Tibial nerve (tissue), 4 donors: Measurements from ENCODE around the gene TNN. TPM values are rescaled to one million over a fixed set of nuclear protein-coding genes. Genes with fewer than 3 reads are reported as not detected.

Experiments used
- DNase-seq, 2 donors: peaks; one replicate each; pipeline ENCODE4 v3.0.0-alpha.2; 2019; ENCODE audit warnings: low spot score in 2 of 2
- H3K27ac ChIP-seq, 4 donors: fragments of 200-600 bp; sonication (generic) in 3 of 4; one replicate each; pipeline ENCODE4 v1.5.1; 2017 to 2019; ENCODE audit warnings: mild to moderate bottlenecking in 1 of 4
- H3K27me3 ChIP-seq, 2 donors: fragments of 200-600 bp; sonication (generic) in 1 of 2; one replicate each; pipeline versions ENCODE4 v1.5.1 to v1.6.0; 2017 to 2019
- H3K36me3 ChIP-seq, 3 donors: fragments of 200-600 bp; sonication (generic); one replicate each; pipeline ENCODE4 v1.5.1; 2018 to 2019
- H3K4me1 ChIP-seq, 4 donors: fragments of 200-600 bp; sonication (generic) in 3 of 4; one replicate each; pipeline ENCODE4 v1.5.1; 2017 to 2019
- H3K4me3 ChIP-seq, 4 donors: fragments of 200-600 bp; sonication (generic) in 3 of 4; one replicate each; pipeline ENCODE4 v1.5.1; 2017 to 2019; ENCODE audit warnings: mild to moderate bottlenecking in 1 of 4, moderate library complexity in 1 of 4
- H3K9me3 ChIP-seq, 4 donors: fragments of 200-600 bp; sonication (generic) in 3 of 4; one replicate each; pipeline ENCODE4 v1.5.1; 2017 to 2019
- EP300 ChIP-seq, 2 donors: sonication (generic); formaldehyde crosslinking; IDR thresholded peaks; one replicate each; pipeline ENCODE4 v1.6.1; 2017; ENCODE audit warnings: antibody characterized with exemption in 2 of 2, mild to moderate bottlenecking in 1 of 2
- POLR2A ChIP-seq, 2 donors: fragments of 450-650 bp; IDR thresholded peaks; one replicate each; pipeline ENCODE4 v1.6.1; 2017; ENCODE audit warnings: antibody characterized with exemption in 2 of 2, mild to moderate bottlenecking in 2 of 2, moderate library complexity in 2 of 2
- WGBS, 2 donors: methylation state at CpG; one replicate each; pipeline ENCODE4 v1.1.5; 2018; 5-methylcytosine and 5-hydroxymethylcytosine counted together
- total RNA-seq, 4 donors: library from RNA; depleted of rRNA; stranded (reverse); fragments of >200 nt; gene quantifications; one replicate each; pipeline ENCODE4 v1.1.0, GENCODE V29; 2016
- TF ChIP-seq, protein P1 (sequence below), 5 experiments: fragments of 200-600 bp in 3 of 5; fragments of 450-650 bp in 2 of 5; sonication (generic) in 3 of 5; IDR thresholded peaks; one replicate each; pipeline ENCODE4 v1.5.1; 2016 to 2019; ENCODE audit warnings: antibody characterized with exemption in 5 of 5, mild to moderate bottlenecking in 3 of 5, moderate library complexity in 2 of 5

Gene TNN
- total RNA-seq, 4 donors from 2014 or later: 0.39 TPM; not detected in 3

- Histone ChIP-seq H3K9me3 (no peaks in the 10 kb centered on the region), H3K4me3 (no peak overlapping the region), H3K27ac (no peak overlapping the region), H3K36me3 (no peaks in the 10 kb centered on the region), H3K27me3 (no peaks in the 10 kb centered on the region), H3K4me1 (peaks cover 0 to 32% (median 8%) of the 10 kb centered on the region in 4 donors)
- no peak for DNase-seq
- no peak for TF ChIP-seq POLR2A (IDR thresholded peaks at IDR 0.05)
- TF ChIP-seq, protein P1, sequence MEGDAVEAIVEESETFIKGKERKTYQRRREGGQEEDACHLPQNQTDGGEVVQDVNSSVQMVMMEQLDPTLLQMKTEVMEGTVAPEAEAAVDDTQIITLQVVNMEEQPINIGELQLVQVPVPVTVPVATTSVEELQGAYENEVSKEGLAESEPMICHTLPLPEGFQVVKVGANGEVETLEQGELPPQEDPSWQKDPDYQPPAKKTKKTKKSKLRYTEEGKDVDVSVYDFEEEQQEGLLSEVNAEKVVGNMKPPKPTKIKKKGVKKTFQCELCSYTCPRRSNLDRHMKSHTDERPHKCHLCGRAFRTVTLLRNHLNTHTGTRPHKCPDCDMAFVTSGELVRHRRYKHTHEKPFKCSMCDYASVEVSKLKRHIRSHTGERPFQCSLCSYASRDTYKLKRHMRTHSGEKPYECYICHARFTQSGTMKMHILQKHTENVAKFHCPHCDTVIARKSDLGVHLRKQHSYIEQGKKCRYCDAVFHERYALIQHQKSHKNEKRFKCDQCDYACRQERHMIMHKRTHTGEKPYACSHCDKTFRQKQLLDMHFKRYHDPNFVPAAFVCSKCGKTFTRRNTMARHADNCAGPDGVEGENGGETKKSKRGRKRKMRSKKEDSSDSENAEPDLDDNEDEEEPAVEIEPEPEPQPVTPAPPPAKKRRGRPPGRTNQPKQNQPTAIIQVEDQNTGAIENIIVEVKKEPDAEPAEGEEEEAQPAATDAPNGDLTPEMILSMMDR (IDR thresholded peaks at IDR 0.05): no peak
- no peak for TF ChIP-seq EP300 (IDR thresholded peaks at IDR 0.05)
- 95 to 97% methylated on average over 2 of the region's 2 CpGs for WGBS, 2 donors
Measured at GRCh38 chr1:175024773-175025172, 42.9 kb upstream of the TNN start.

- peaks cover 0 to 7% (median 0%) of the 10 kb centered on the region in 4 donors for H3K4me1 ChIP-seq
- H3K27me3 ChIP-seq: no peaks in the 10 kb centered on the region
- H3K36me3 ChIP-seq: no peaks in the 10 kb centered on the region
- no peaks in the 10 kb centered on the region for H3K9me3 ChIP-seq
- H3K27ac ChIP-seq: no peak overlapping the region
- H3K4me3 ChIP-seq: no peak overlapping the region
- TF ChIP-seq, protein P1 (IDR thresholded peaks at IDR 0.05): no peak
- no peak for TF ChIP-seq EP300 (IDR thresholded peaks at IDR 0.05)
- no peak for TF ChIP-seq POLR2A (IDR thresholded peaks at IDR 0.05)
- WGBS, 2 donors: 80 to 83% methylated on average over 4 of the region's 4 CpGs
- DNase-seq: no peak
Measured at GRCh38 chr1:175033953-175034352, 33.7 kb upstream of the TNN start.

DNA sequence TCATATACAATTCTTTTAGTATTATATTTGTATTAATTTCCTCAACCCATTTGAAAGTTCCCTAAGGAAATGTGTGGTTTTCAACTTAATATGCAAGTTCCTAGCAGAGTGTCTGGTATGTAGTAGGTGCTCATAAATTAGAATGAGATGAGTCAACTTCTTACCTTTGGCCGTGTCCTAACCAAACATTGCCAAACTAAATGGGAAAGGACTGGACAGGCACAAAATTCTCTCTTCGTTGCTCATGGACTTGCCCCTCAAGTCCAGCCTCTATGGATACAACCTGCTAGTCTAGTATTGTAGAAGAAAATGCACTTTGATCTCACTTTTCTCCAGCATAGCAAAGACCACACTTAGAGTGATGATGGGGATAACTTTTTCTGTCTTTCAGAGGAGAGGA lies 32.9 kb upstream of the TNN start:
- Histone ChIP-seq H3K9me3 (no peaks in the 10 kb centered on the region), H3K27ac (no peak overlapping the region), H3K4me3 (no peak overlapping the region), H3K27me3 (no peaks in the 10 kb centered on the region), H3K4me1 (peaks cover 0 to under 1% (median 0%) of the 10 kb centered on the region in 4 donors), H3K36me3 (no peaks in the 10 kb centered on the region)
- DNase-seq: no peak
- TF ChIP-seq POLR2A (IDR thresholded peaks at IDR 0.05) (no peak), EP300 (IDR thresholded peaks at IDR 0.05) (no peak)
- TF ChIP-seq, protein P1 (IDR thresholded peaks at IDR 0.05): no peak
- WGBS, 2 donors: 74 to 91% methylated on average over 2 of the region's 2 CpGs

GRCh38 chr1:175035865-175036264 lies 31.8 kb upstream of the TNN start:
- Histone ChIP-seq H3K36me3 (no peaks in the 10 kb centered on the region), H3K27me3 (no peaks in the 10 kb centered on the region), H3K4me3 (no peak overlapping the region), H3K27ac (no peak overlapping the region), H3K9me3 (no peaks in the 10 kb centered on the region), H3K4me1 (no peaks in the 10 kb centered on the region)
- WGBS, 2 donors: 78 to 88% methylated on average over 6 of the region's 6 CpGs
- DNase-seq: no peak
- no peak for TF ChIP-seq POLR2A (IDR thresholded peaks at IDR 0.05)
- no peak for TF ChIP-seq EP300 (IDR thresholded peaks at IDR 0.05)
- TF ChIP-seq, protein P1 (IDR thresholded peaks at IDR 0.05): no peak

- DNase-seq: no peak
- no peak for TF ChIP-seq EP300 (IDR thresholded peaks at IDR 0.05)
- TF ChIP-seq, protein P1 (IDR thresholded peaks at IDR 0.05): no peak
- 69 to 73% methylated on average over 3 of the region's 3 CpGs for WGBS, 2 donors
Measured at GRCh38 chr1:175036476-175036875, 31.2 kb upstream of the TNN start.

More at GRCh38 chr1:175036476-175036875, 31.2 kb upstream of the TNN start:
- H3K4me3 ChIP-seq: no peak overlapping the region
- H3K36me3 ChIP-seq: no peaks in the 10 kb centered on the region
- no peaks in the 10 kb centered on the region for H3K4me1 ChIP-seq
- no peak overlapping the region for H3K27ac ChIP-seq
- no peaks in the 10 kb centered on the region for H3K27me3 ChIP-seq
- H3K9me3 ChIP-seq: no peaks in the 10 kb centered on the region
